IMR-90 (cell line): ENCODE data around the gene GSN. TPM values are rescaled to one million over a fixed set of nuclear protein-coding genes. Genes with fewer than 3 reads are reported as not detected.

Experiments
- ATAC-seq: fragments of 200-7000 bp; cut with Tn5 transposase; 2 replicates; pipeline ENCODE4 v1.9.1; 2020; ENCODE audit warnings: low read depth, mild to moderate bottlenecking, moderate library complexity
- BruUV-seq: library from RNA; stranded (reverse); fragments of 400-500 nt; replicated peaks from 2 replicates; lab custom pipeline; 2021; lab: Mats Ljungman, UMichigan
- CTCF ChIA-PET: fragments of 300-600 bp; formaldehyde crosslinking; extraction: SDS; loops from one replicate; lab custom pipeline; 2021; ENCODE audit warnings: antibody characterized with exemption; lab: Yijun Ruan, JAX
- POLR2A ChIA-PET: fragments of 300-600 bp; sonication (Branson Sonifier 250); formaldehyde crosslinking; loops from one replicate; lab custom pipeline; 2022; ENCODE audit warnings: antibody characterized with exemption; ENCODE audit not compliant: unreplicated experiment; lab: Charles Lee
- DNase-seq: peaks from one replicate; pipeline ENCODE4 v3.0.0; 2013
- H2AFZ ChIP-seq: replicated peaks from 2 replicates; pipeline ENCODE3; 2013; ENCODE audit warnings: low read length, mild to moderate bottlenecking; ENCODE audit not compliant: poor library complexity
- H2AK5ac ChIP-seq: 2 replicates; pipeline ENCODE4 v1.6.1; 2013; ENCODE audit warnings: low read depth, low read length, inconsistent platforms
- H2AK9ac ChIP-seq: replicated peaks from 2 replicates; pipeline ENCODE3; 2013; ENCODE audit warnings: mild to moderate bottlenecking, low read depth, low read length, moderate library complexity; ENCODE audit not compliant: poor library complexity
- H2BK120ac ChIP-seq: 2 replicates; pipeline ENCODE4 v1.6.1; 2013; ENCODE audit warnings: low read depth, low read length, inconsistent platforms
- H2BK15ac ChIP-seq: 3 replicates; pipeline ENCODE4 v1.6.1; 2013; ENCODE audit warnings: low read depth, low read length, inconsistent platforms
- H2BK20ac ChIP-seq: 2 replicates; pipeline ENCODE4 v1.6.1; 2013; ENCODE audit warnings: low read depth, mild to moderate bottlenecking, inconsistent platforms, low read length, moderate library complexity
- H2BK5ac ChIP-seq: 2 replicates; pipeline ENCODE4 v1.6.1; 2013; ENCODE audit warnings: mild to moderate bottlenecking, low read depth, low read length, inconsistent platforms; ENCODE audit not compliant: poor library complexity, severe bottlenecking
- H3K14ac ChIP-seq: replicated peaks from 2 replicates; pipeline ENCODE4 v1.6.1; 2013; ENCODE audit warnings: low read depth, low read length, inconsistent platforms
- H3K18ac ChIP-seq: 2 replicates; pipeline ENCODE4 v1.6.1; 2013; ENCODE audit warnings: low read depth, low read length, control low read depth
- H3K23ac ChIP-seq: 2 replicates; pipeline ENCODE4 v1.6.1; 2013; ENCODE audit warnings: low read depth, low read length, inconsistent platforms
- H3K27ac ChIP-seq: 2 replicates; pipeline ENCODE4 v1.5.1; 2013; ENCODE audit warnings: mild to moderate bottlenecking, control low read depth, low read length; ENCODE audit not compliant: insufficient read depth
- H3K27me3 ChIP-seq: 2 replicates; pipeline ENCODE4 v1.6.1; 2013; ENCODE audit warnings: low read length; ENCODE audit not compliant: control insufficient read depth, insufficient read depth
- H3K36me3 ChIP-seq: 2 replicates; pipeline ENCODE4 v1.6.1; 2013; ENCODE audit warnings: low read length, mixed read lengths; ENCODE audit not compliant: control insufficient read depth, insufficient read depth
- H3K4ac ChIP-seq: 2 replicates; pipeline ENCODE4 v1.6.1; 2013; ENCODE audit warnings: low read depth, low read length, inconsistent platforms
- H3K4me1 ChIP-seq: 2 replicates; pipeline ENCODE4 v1.6.1; 2013; ENCODE audit warnings: low read length, mixed read lengths; ENCODE audit not compliant: control insufficient read depth, insufficient read depth
- H3K4me2 ChIP-seq: 2 replicates; pipeline ENCODE4 v1.6.1; 2013; ENCODE audit warnings: low read depth, mild to moderate bottlenecking, control low read depth, low read length, moderate library complexity
- H3K4me3 ChIP-seq: 2 replicates; pipeline ENCODE4 v1.5.1; 2013; ENCODE audit warnings: low read depth, mild to moderate bottlenecking, control low read depth, low read length, moderate library complexity; ENCODE audit not compliant: insufficient read depth
- H3K56ac ChIP-seq: 2 replicates; pipeline ENCODE4 v1.6.1; 2013; ENCODE audit warnings: low read length, inconsistent platforms; ENCODE audit not compliant: insufficient read depth; ENCODE audit errors: extremely low read depth
- H3K79me1 ChIP-seq, 2 experiments: 2 replicates each; pipeline ENCODE4 v1.6.1; 2013; ENCODE audit warnings: low read length in 2 of 2, inconsistent platforms in 1 of 2, low read depth in 1 of 2
- H3K9ac ChIP-seq: 2 replicates; pipeline ENCODE4 v1.6.1; 2013; ENCODE audit warnings: low read depth, low read length, control low read depth
- H3K9me1 ChIP-seq: 2 replicates; pipeline ENCODE4 v1.6.1; 2013; ENCODE audit warnings: low read length, inconsistent platforms; ENCODE audit not compliant: insufficient read depth
- H3K9me3 ChIP-seq: 2 replicates; pipeline ENCODE4 v1.6.1; 2013; ENCODE audit warnings: low read length; ENCODE audit not compliant: control insufficient read depth, insufficient read depth
- H4K20me1 ChIP-seq: 2 replicates; pipeline ENCODE4 v1.6.1; 2013; ENCODE audit warnings: low read length, inconsistent platforms; ENCODE audit not compliant: insufficient read depth
- H4K5ac ChIP-seq: 2 replicates; pipeline ENCODE4 v1.6.1; 2013; ENCODE audit warnings: mild to moderate bottlenecking, low read depth, low read length, control low read depth
- H4K8ac ChIP-seq, 2 experiments: 2 replicates each; pipeline ENCODE4 v1.6.1; 2013; ENCODE audit warnings: low read depth in 2 of 2, low read length in 2 of 2, control low read depth in 1 of 2, inconsistent platforms in 1 of 2
- H4K91ac ChIP-seq: 2 replicates; pipeline ENCODE4 v1.6.1; 2013; ENCODE audit warnings: low read depth, low read length, inconsistent platforms; ENCODE audit not compliant: insufficient read depth
- USF2 ChIP-seq: fragments of 150-350 bp; IDR thresholded peaks from 2 replicates; pipeline ENCODE4 v1.6.1; 2017; ENCODE audit warnings: mild to moderate bottlenecking, antibody characterized with exemption, low read length, low read depth
- WGBS, 2 experiments: methylation state at CpG; one replicate each; pipeline versions ENCODE4 v1.1.5 to v1.1.7; 2013; ENCODE audit warnings: missing lambda C conversion rate in 2 of 2; ENCODE audit not compliant: insufficient read length in 1 of 2; ENCODE audit errors: extremely low coverage in 2 of 2; 5-methylcytosine and 5-hydroxymethylcytosine counted together
- dilution Hi-C: fragments of 300-500 bp; cut with HindIII; formaldehyde crosslinking; loops from one replicate; pipeline ENCODE4 v1.14.3; 2018; ENCODE audit warnings: low sequenced_read_pairs; ENCODE audit not compliant: unreplicated experiment
- in situ Hi-C: fragments of 300-500 bp; cut with MboI; formaldehyde crosslinking; loops from 3 replicates; pipeline ENCODE4 v1.14.3; 2019; ENCODE audit warnings: low sequenced_read_pairs, inconsistent platforms, mixed read lengths
- intact Hi-C: fragments of 100-400 bp; cut with micrococcal nuclease; formaldehyde crosslinking; loops from 2 replicates; pipeline ENCODE4 v1.10.0; 2022
- polyA plus RNA-seq, 3 experiments: library from polyadenylated mRNA; depleted of rRNA; stranded (reverse); fragments of >200 nt; gene quantifications; 2 replicates each; pipeline ENCODE4 v1.2.3, GENCODE V29; 2012; ENCODE audit warnings: low replicate concordance in 1 of 3
- total RNA-seq: library from RNA; depleted of rRNA; stranded (reverse); fragments of >200 nt; gene quantifications from 2 replicates; pipeline ENCODE4 v1.2.3, GENCODE V29; 2012

GSN gene
- total and polyA plus RNA-seq, 2 of the 4 experiments (the other 2 are of a cell fraction) = 495 to 547 TPM

- no peak overlapping the region for H3K14ac ChIP-seq
- no peak overlapping the region for H4K91ac ChIP-seq
- dilution Hi-C loops (no loop called here), intact Hi-C loops (no loop called here), in situ Hi-C loops (no loop called here)
- no peak overlapping the region for H3K27ac ChIP-seq
- H4K8ac ChIP-seq = no peak overlapping the region
- DNase-seq (no peak), ATAC-seq (no peak)
- no peak overlapping the region for H3K4me2 ChIP-seq
- no peak overlapping the region for H3K4ac ChIP-seq
- H3K23ac ChIP-seq = no peak overlapping the region
- peaks cover 40% of the 10 kb centered on the region for H3K9me1 ChIP-seq
- H3K36me3 ChIP-seq = peaks cover 85% of the 10 kb centered on the region
- no peak overlapping the region for H3K4me3 ChIP-seq
- H2BK120ac ChIP-seq = no peak overlapping the region
- CTCF ChIA-PET = no interaction called here
- H3K9me3 ChIP-seq = no peaks in the 10 kb centered on the region
- WGBS, 2 experiments = 86% methylated on average over 6 of the region's 16 CpGs; no CpG with 5 or more reads in 1 of the 2 experiments
- H4K20me1 ChIP-seq = no peaks in the 10 kb centered on the region; the same call in 1 of the 2 replicates
- POLR2A ChIA-PET = no interaction called here
- no peak overlapping the region for H2AK9ac ChIP-seq
- H3K27me3 ChIP-seq = no peaks in the 10 kb centered on the region
- H3K9ac ChIP-seq = no peak overlapping the region
- H3K18ac ChIP-seq = no peak overlapping the region
- H2BK5ac ChIP-seq = no peak overlapping the region
- no peak overlapping the region for H3K56ac ChIP-seq
- no peak overlapping the region for H4K5ac ChIP-seq
- peak overlapping the region; percentile 27; the same call in 1 of the 2 replicates for H2AK5ac ChIP-seq
- H2AFZ ChIP-seq = no peak overlapping the region
- no peak overlapping the region for H2BK15ac ChIP-seq
- no peak for TF ChIP-seq USF2
- peaks cover 16 to 57% of the 10 kb centered on the region in 2 experiments for H3K79me1 ChIP-seq
- peaks cover 11% of the 10 kb centered on the region for H3K4me1 ChIP-seq
- no TSS peak for BruUV-seq
- H2BK20ac ChIP-seq = no peak overlapping the region
Measured at GRCh38 chr9:121328876-121329681, 61.1 kb downstream of the GSN start.
